Muscle of back (tissue), 13 donors: ENCODE measurements around the gene RUFY4. TPM values are rescaled to one million over a fixed set of nuclear protein-coding genes. Genes with fewer than 3 reads are reported as not detected.

Experiments
- DNase-seq, 3 donors: peaks; one replicate each; pipeline versions ENCODE4 v3.0.0 to v3.0.0-alpha.2; 2013
- long read RNA-seq, 9 donors: transcript quantifications; one replicate each; lab custom pipeline, GENCODE V29; 2026
- polyA plus RNA-seq, 10 donors: library from polyadenylated mRNA; unstranded; fragments of 120-200 nt; gene quantifications; one replicate each; pipeline ENCODE4 v1.2.1, GENCODE V29; 2013; ENCODE audit not compliant: insufficient read length in 10 of 10

RUFY4 gene, protein sequence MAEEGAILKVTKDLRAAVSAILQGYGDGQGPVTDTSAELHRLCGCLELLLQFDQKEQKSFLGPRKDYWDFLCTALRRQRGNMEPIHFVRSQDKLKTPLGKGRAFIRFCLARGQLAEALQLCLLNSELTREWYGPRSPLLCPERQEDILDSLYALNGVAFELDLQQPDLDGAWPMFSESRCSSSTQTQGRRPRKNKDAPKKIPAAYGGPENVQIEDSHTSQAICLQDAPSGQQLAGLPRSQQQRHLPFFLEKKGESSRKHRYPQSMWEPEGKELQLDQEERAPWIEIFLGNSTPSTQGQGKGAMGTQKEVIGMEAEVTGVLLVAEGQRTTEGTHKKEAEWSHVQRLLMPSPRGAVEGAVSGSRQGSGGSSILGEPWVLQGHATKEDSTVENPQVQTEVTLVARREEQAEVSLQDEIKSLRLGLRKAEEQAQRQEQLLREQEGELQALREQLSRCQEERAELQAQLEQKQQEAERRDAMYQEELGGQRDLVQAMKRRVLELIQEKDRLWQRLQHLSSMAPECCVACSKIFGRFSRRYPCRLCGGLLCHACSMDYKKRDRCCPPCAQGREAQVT
- polyA plus RNA-seq, result under 1 TPM in 6 of 10 donors, not detected in 4; 0.07 to 0.32 (median 0.11) TPM
- long read RNA-seq, donor 1, result 0 reads
- long read RNA-seq, donor 2, result 0 reads
- long read RNA-seq, donor 3, result 0 reads
- long read RNA-seq, donor 4, result 0 reads
- long read RNA-seq, donor 5, result 0 reads
- long read RNA-seq, donor 6, result 0 reads
- long read RNA-seq, donor 7, result 0 reads
- long read RNA-seq, donor 8, result 0 reads
- long read RNA-seq, donor 9, result 0 reads

- peak; percentile 56 to 87 (median 79) for DNase-seq
Measured at GRCh38 chr2:218068721-218069334, at the start of gene RUFY4. RUFY4 (plus strand) TSS chr2:218069253; CDS start chr2:218070606, 1,353 bp downstream.

GRCh38 chr2:218019411-218020060 is 49.5 kb upstream of the RUFY4 start:
- DNase-seq, result no peak

DNA sequence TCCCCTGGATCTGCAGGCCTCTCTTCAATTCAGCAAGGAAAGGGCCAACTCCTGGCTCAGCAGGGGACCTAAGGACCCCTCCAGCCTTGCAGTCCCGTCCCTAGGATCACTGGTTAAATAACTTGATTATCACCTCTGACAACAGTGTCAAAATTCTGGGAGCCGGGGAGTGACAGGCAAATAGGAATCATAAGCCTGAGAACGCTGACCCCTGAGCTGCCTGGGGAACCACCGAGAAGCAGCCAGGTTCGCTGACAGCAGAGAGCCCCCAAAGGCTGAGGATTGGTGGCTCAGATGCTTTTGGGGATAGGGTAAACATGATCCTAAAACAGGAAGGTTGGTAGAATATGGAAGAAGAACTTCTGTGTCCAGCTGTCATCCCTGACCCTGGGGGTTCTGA is 48.8 kb upstream of the RUFY4 start:
- no peak for DNase-seq

- no peak for DNase-seq
Measured at GRCh38 chr2:218020966-218021535, 48.0 kb upstream of the RUFY4 start.

- no peak for DNase-seq
Measured at GRCh38 chr2:218021536-218022071, 47.4 kb upstream of the RUFY4 start.

DNA sequence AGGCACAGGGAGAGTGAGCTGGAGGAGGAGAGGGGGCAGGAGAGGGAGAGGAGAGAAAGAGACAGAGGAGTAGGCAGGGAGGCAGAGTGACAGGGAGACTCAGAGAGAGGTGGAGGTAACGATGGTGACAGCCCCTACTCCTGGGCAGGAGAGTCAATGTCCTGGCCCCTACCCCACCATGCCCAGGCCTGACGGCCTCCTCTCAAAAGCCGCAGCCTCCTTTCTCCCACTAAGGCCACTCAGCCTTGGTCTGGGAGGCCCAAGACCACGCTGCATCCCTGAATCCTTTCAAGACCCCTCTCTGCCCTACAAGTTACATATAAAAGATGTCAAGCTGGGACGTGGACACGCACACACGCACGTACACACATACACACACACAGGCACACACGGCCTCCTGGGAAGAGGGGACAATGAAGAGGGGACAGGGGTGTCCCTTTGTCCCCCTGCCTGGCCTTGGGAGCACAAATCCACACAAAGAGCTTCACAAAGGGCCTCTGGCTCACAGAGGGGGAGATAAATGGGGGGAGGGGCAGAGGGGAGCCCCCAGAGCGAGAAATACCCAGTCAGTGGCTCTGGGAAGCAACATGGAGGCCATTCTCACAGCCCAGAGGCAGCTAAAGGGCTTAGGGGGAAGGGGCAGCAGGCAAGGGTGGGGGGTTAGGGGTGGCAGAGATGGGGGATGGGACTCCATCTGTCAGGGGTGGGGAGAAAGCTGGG is 46.8 kb upstream of the RUFY4 start:
- DNase-seq, result no peak

DNA sequence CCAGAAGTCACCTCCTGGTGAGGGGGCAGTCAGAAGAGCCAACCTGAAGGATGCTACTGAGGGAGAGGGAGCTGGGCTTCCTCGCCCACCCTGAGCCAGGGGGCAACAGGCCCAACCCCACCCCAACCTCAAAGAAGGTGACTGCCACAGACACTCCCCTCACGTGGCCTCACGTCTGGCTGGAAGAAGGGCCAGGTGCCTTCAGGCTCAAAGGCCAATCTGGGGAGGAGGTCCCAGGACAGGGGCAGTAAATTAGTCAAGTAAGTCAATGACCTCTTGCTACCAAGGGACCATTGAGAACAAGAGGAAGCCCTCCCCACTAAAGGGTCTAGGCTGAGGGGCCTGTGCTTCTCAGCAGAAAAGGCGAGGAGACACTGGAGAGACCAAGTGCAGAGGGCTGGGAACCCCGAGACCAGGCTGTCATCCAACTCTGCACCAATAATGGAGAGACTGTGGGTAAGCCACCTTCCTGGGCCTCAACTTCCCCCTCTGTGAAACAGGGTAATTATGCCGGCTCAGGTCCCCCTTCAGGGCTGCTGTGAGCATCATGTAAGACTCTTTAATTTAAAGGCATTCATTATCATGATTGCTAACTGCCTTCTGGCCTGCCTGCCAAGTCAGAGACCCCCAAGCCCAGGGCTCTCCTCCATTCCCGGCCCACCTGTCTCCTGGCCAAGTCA is 46.1 kb upstream of the RUFY4 start:
- no peak for DNase-seq

DNA sequence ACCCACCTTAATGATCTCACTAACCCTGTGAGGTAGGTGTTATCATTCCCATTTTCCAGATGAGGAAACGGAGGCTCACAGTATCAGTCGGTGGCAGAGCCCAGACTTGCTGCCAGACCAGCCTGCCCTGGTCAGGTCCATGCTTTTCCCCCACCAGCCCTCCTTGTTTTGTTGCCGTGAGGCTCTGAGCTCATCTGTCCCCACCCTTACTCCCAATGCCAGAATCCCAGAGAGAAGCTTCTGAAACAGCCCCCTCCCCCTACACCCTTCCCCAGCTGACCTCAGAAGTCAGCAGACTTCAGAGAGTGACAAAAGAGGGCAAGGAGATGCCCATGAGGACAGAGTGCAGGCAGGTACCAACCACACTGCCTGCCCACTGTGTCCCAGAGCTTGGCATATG is 45.4 kb upstream of the RUFY4 start:
- DNase-seq, result no peak

DNA sequence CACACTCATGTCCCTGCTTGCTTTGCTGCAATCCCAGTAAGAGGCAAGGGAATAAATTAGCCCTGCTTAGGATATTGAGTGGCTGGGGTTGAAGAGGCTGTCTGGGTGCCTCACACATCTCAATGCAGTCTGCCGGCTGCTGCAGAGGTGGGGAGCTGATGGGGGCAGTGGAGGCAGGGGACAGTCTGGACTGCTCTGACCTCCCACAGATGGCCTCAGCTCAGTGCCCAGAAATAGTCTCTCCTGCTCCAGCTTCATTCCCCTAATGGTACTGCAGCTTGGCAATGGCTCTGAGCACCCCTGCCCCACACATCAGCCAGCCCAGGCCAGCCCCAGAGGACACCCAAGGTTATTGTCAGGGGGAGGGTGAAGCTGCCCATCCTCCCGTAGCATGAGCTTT is 44.7 kb upstream of the RUFY4 start:
- DNase-seq, result no peak

- no peak for DNase-seq
Measured at GRCh38 chr2:218024871-218025270, 44.2 kb upstream of the RUFY4 start.

GRCh38 chr2:218026244-218026643 is 42.8 kb upstream of the RUFY4 start:
- no peak for DNase-seq

GRCh38 chr2:218026676-218027425 is 42.2 kb upstream of the RUFY4 start:
- peak in 1 of 3 donors; percentile 6 for DNase-seq

- peak in 1 of 3 donors; percentile 1 for DNase-seq
Measured at GRCh38 chr2:218027426-218028188, 41.4 kb upstream of the RUFY4 start.

DNA sequence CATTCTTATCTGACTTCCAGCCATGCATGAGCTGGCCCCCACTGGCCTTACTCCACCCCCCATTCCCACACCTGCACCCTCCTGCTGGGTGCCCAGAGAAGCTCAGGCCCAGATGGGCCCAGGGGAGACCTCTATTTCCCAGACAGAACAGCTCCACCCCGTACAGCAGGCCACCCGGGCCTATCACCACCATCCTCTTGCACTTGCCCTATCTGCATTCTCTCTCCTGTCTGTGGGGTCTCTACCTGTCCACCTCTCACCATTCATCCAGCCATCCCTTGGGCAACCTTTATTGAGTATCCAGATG is 40.9 kb upstream of the RUFY4 start:
- no peak for DNase-seq

DNA sequence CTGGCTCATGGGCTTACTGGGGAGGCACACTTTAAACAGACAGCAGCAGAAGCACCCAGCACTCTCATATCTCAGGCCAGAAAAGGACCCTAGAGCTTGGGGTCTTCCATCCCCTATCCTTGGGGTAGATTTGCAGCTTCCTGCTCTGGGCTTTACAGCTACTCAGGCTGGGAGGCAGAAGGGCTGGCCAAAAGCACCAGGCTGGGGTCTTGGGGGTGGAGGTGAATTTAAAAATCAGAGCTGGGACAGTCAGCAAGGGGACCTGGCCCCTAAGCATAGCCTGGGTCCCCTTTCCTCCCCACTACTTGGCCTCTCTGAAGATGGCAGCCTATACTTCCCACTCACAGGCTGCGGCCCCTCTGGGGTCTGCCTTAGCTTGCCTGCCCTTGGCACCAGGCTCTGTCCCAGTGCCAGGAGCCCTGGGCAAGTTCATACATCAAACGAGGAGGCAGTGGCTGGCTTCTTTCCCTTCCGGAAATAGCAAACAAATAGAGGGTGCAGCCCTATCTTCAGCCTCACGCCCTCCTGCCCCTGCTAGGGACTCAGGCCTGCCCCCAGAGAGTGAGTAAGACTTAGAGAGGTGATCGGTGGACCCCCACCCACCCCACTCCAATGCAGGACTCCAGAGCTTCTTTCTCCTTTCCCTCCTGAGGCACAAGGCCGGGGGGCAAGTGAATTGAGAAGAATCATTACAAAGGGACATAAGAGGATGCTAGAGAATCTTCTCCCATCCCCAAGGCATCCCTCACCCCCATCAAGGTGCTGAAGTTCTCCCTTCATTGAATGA is 40.3 kb upstream of the RUFY4 start:
- DNase-seq, result peak in 1 of 3 donors; percentile 1

GRCh38 chr2:218029366-218030360 is 39.4 kb upstream of the RUFY4 start:
- peak in 1 of 3 donors; percentile 11 for DNase-seq
